ENCODE results near the gene CNTLN.

DNA sequence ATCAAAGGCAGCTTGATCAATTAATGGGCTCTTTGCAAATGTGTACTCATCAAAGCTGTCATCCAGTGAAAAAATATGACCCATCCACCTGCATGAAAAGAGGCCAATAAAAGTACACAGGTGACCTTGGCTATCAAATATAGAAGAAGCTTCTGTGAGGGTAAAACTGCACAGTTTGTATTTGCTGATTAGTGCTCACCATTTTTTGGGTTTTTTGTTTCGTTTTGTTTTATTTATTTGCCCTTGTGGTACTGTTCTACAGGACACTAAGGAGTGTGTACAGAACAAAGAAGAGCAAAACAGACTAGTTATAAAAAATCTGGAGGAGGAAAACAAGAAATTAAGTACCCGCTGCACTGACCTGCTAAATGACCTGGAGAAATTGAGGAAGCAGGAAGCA is 101.3 kb downstream of the CNTLN start:
- TF ChIP-seq, protein P1, sequence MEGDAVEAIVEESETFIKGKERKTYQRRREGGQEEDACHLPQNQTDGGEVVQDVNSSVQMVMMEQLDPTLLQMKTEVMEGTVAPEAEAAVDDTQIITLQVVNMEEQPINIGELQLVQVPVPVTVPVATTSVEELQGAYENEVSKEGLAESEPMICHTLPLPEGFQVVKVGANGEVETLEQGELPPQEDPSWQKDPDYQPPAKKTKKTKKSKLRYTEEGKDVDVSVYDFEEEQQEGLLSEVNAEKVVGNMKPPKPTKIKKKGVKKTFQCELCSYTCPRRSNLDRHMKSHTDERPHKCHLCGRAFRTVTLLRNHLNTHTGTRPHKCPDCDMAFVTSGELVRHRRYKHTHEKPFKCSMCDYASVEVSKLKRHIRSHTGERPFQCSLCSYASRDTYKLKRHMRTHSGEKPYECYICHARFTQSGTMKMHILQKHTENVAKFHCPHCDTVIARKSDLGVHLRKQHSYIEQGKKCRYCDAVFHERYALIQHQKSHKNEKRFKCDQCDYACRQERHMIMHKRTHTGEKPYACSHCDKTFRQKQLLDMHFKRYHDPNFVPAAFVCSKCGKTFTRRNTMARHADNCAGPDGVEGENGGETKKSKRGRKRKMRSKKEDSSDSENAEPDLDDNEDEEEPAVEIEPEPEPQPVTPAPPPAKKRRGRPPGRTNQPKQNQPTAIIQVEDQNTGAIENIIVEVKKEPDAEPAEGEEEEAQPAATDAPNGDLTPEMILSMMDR (IDR thresholded peaks at IDR 0.05; ENCODE audit: insufficient read depth, low read length): no peak
- TF ChIP-seq GABPA (IDR thresholded peaks at IDR 0.05; ENCODE audit: low read depth) (no peak), POLR2AphosphoS5 (IDR thresholded peaks at IDR 0.05; ENCODE audit: low read depth) (no peak), SPI1 (IDR thresholded peaks at IDR 0.05; ENCODE audit: borderline replicate concordance, low read depth) (no peak)
